ENCODE results near the gene PLA2G4B. TPM values are rescaled to one million over a fixed set of nuclear protein-coding genes. Genes with fewer than 3 reads are reported as not detected.

The PLA2G4B gene
- polyA plus RNA-seq, 1 donor (not counting 4 experiments of a cell fraction or from before 2014, with no cell fraction given), result 8.6 TPM

GRCh38 chr15:41842229-41842628 lies 3.6 kb downstream of the PLA2G4B start:
- H3K36me3 ChIP-seq (ENCODE audit: control insufficient read depth in 2 of 2, extremely low read depth in 1 of 2, insufficient read depth in 2 of 2, low read length in 2 of 2), result peaks cover 15 to 29% of the 10 kb centered on the region in 2 experiments
- no peak overlapping the region for H3K4me3 ChIP-seq (ENCODE audit: control insufficient read depth in 2 of 3, extremely low read depth in 1 of 3, insufficient read depth in 2 of 3, low read depth in 1 of 3, low read length in 3 of 3)
- no peaks in the 10 kb centered on the region for H3K9me3 ChIP-seq (ENCODE audit: control insufficient read depth, low read depth, low read length)
- no peak overlapping the region for H3K9ac ChIP-seq (ENCODE audit: control insufficient read depth, extremely low read depth, insufficient read depth, low read length)
- no peaks in the 10 kb centered on the region for H4K20me1 ChIP-seq (ENCODE audit: control insufficient read depth, extremely low read depth, insufficient read depth, low read length)
- TF ChIP-seq EZH2 (IDR thresholded peaks at IDR 0.05; ENCODE audit: low read length), result no peak
- TF ChIP-seq, protein P1, sequence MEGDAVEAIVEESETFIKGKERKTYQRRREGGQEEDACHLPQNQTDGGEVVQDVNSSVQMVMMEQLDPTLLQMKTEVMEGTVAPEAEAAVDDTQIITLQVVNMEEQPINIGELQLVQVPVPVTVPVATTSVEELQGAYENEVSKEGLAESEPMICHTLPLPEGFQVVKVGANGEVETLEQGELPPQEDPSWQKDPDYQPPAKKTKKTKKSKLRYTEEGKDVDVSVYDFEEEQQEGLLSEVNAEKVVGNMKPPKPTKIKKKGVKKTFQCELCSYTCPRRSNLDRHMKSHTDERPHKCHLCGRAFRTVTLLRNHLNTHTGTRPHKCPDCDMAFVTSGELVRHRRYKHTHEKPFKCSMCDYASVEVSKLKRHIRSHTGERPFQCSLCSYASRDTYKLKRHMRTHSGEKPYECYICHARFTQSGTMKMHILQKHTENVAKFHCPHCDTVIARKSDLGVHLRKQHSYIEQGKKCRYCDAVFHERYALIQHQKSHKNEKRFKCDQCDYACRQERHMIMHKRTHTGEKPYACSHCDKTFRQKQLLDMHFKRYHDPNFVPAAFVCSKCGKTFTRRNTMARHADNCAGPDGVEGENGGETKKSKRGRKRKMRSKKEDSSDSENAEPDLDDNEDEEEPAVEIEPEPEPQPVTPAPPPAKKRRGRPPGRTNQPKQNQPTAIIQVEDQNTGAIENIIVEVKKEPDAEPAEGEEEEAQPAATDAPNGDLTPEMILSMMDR (optimal IDR thresholded peaks at IDR 0.05 in 1 of 3, IDR thresholded peaks at IDR 0.05 in 1 of 3, conservative IDR thresholded peaks at IDR 0.05 in 1 of 3; ENCODE audit: extremely low read depth in 1 of 3, insufficient read depth in 2 of 3, low read length in 3 of 3), result no peak
- H3K27me3 ChIP-seq (ENCODE audit: control insufficient read depth, extremely low read depth, insufficient read depth, low read length), result no peaks in the 10 kb centered on the region
- DNase-seq (ENCODE audit: low read depth, low spot score) (no peak), FAIRE-seq (no peak)
- dilution Hi-C loops (cut with MboI; ENCODE audit: extremely low pct_ligation_motif_present, low sequenced_read_pairs), result no loop called here
- H3K4me2 ChIP-seq (ENCODE audit: control insufficient read depth, extremely low read depth, insufficient read depth, low read depth, low read length), result no peak overlapping the region
- no peak overlapping the region for H3K27ac ChIP-seq (ENCODE audit: control insufficient read depth, insufficient read depth, low read length)
- H2AFZ ChIP-seq (ENCODE audit: control insufficient read depth, low read length), result no peak overlapping the region
- no peaks in the 10 kb centered on the region for H3K9me1 ChIP-seq (ENCODE audit: control insufficient read depth, extremely low read depth, insufficient read depth, low read length)
- H3K4me1 ChIP-seq (ENCODE audit: control insufficient read depth, extremely low read depth, insufficient read depth, low read length), result peaks cover 26% of the 10 kb centered on the region
- H3K79me2 ChIP-seq (ENCODE audit: control insufficient read depth, insufficient read depth, low read length), result no peaks in the 10 kb centered on the region

GRCh38 chr15:41843571-41843970 lies 4.9 kb downstream of the PLA2G4B start:
- Histone ChIP-seq H3K9ac (ENCODE audit: control insufficient read depth, extremely low read depth, insufficient read depth, low read length) (no peak overlapping the region), H4K20me1 (ENCODE audit: control insufficient read depth, extremely low read depth, insufficient read depth, low read length) (no peaks in the 10 kb centered on the region), H3K4me2 (ENCODE audit: control insufficient read depth, extremely low read depth, insufficient read depth, low read depth, low read length) (no peak overlapping the region), H3K9me1 (ENCODE audit: control insufficient read depth, extremely low read depth, insufficient read depth, low read length) (no peaks in the 10 kb centered on the region), H3K27me3 (ENCODE audit: control insufficient read depth, extremely low read depth, insufficient read depth, low read length) (no peaks in the 10 kb centered on the region), H2AFZ (ENCODE audit: control insufficient read depth, low read length) (no peak overlapping the region), H3K4me1 (ENCODE audit: control insufficient read depth, extremely low read depth, insufficient read depth, low read length) (peaks cover 21% of the 10 kb centered on the region), H3K79me2 (ENCODE audit: control insufficient read depth, insufficient read depth, low read length) (no peaks in the 10 kb centered on the region), H3K9me3 (ENCODE audit: control insufficient read depth, low read depth, low read length) (no peaks in the 10 kb centered on the region), H3K36me3 (ENCODE audit: control insufficient read depth in 2 of 2, extremely low read depth in 1 of 2, insufficient read depth in 2 of 2, low read length in 2 of 2) (peaks cover 22 to 39% of the 10 kb centered on the region in 2 experiments), H3K4me3 (ENCODE audit: control insufficient read depth in 2 of 3, extremely low read depth in 1 of 3, insufficient read depth in 2 of 3, low read depth in 1 of 3, low read length in 3 of 3) (no peak overlapping the region), H3K27ac (ENCODE audit: control insufficient read depth, insufficient read depth, low read length) (no peak overlapping the region)
- TF ChIP-seq, protein P1 (optimal IDR thresholded peaks at IDR 0.05 in 1 of 3, IDR thresholded peaks at IDR 0.05 in 1 of 3, conservative IDR thresholded peaks at IDR 0.05 in 1 of 3; ENCODE audit: extremely low read depth in 1 of 3, insufficient read depth in 2 of 3, low read length in 3 of 3), result no peak
- no peak for TF ChIP-seq EZH2 (IDR thresholded peaks at IDR 0.05; ENCODE audit: low read length)
- dilution Hi-C loops (cut with MboI; ENCODE audit: extremely low pct_ligation_motif_present, low sequenced_read_pairs), result no loop called here
- DNase-seq (ENCODE audit: low read depth, low spot score) (no peak), FAIRE-seq (no peak)

Measured in keratinocyte (primary cell).